H9 (cell line): ENCODE data around the gene KCNK10. TPM values are rescaled to one million over a fixed set of nuclear protein-coding genes. Genes with fewer than 3 reads are reported as not detected.

ENCODE experiments used
- DNase-seq: peaks from one replicate; pipeline ENCODE4 v3.0.0-alpha.2; 2017
- H2AFZ ChIP-seq: one replicate; pipeline ENCODE4 v1.6.1; 2013; ENCODE audit warnings: mild to moderate bottlenecking, low read length, control low read depth, moderate library complexity
- H2AK5ac ChIP-seq: 2 replicates; pipeline ENCODE4 v1.6.1; 2013; ENCODE audit warnings: low read length, control low read depth, mixed read lengths; ENCODE audit not compliant: insufficient read length
- H2BK120ac ChIP-seq: one replicate; pipeline ENCODE4 v1.6.1; 2013; ENCODE audit warnings: low read depth, mild to moderate bottlenecking, low read length, control low read depth, inconsistent platforms; ENCODE audit not compliant: poor library complexity, severe bottlenecking
- H2BK12ac ChIP-seq: 2 replicates; pipeline ENCODE4 v1.6.1; 2013; ENCODE audit warnings: low read length, control low read depth, mixed read lengths, low read depth; ENCODE audit not compliant: insufficient read length
- H2BK15ac ChIP-seq: 2 replicates; pipeline ENCODE4 v1.6.1; 2013; ENCODE audit warnings: low read depth, low read length, control low read depth
- H2BK20ac ChIP-seq: one replicate; pipeline ENCODE4 v1.6.1; 2013; ENCODE audit warnings: low read depth, mild to moderate bottlenecking, low read length, control low read depth, inconsistent platforms; ENCODE audit not compliant: poor library complexity, severe bottlenecking
- H2BK5ac ChIP-seq: 2 replicates; pipeline ENCODE4 v1.6.1; 2013; ENCODE audit warnings: low read length, control low read depth, mixed read lengths; ENCODE audit not compliant: insufficient read length
- H3K14ac ChIP-seq: 2 replicates; pipeline ENCODE4 v1.6.1; 2013; ENCODE audit warnings: low read length, control low read depth; ENCODE audit not compliant: insufficient read depth
- H3K18ac ChIP-seq: 2 replicates; pipeline ENCODE4 v1.6.1; 2013; ENCODE audit warnings: low read depth, mild to moderate bottlenecking, mixed read lengths, low read length, control low read depth; ENCODE audit not compliant: insufficient read length
- H3K23ac ChIP-seq: 2 replicates; pipeline ENCODE4 v1.6.1; 2013; ENCODE audit warnings: low read length, control low read depth, mixed read lengths, low read depth; ENCODE audit not compliant: insufficient read length
- H3K23me2 ChIP-seq: 2 replicates; pipeline ENCODE4 v1.6.1; 2013; ENCODE audit warnings: low read depth, mild to moderate bottlenecking, mixed read lengths, low read length, control low read depth; ENCODE audit not compliant: insufficient read length, poor library complexity, severe bottlenecking
- H3K27ac ChIP-seq: 2 replicates; pipeline ENCODE4 v1.5.1; 2013; ENCODE audit warnings: low read length, control low read depth, mixed read lengths, low read depth; ENCODE audit not compliant: insufficient read length
- H3K27me3 ChIP-seq: 2 replicates; pipeline ENCODE4 v1.6.1; 2013; ENCODE audit warnings: low read length, control low read depth, inconsistent platforms; ENCODE audit not compliant: insufficient read depth
- H3K4ac ChIP-seq: 2 replicates; pipeline ENCODE4 v1.6.1; 2013; ENCODE audit warnings: low read depth, mild to moderate bottlenecking, control low read depth, inconsistent platforms, low read length, moderate library complexity
- H3K4me1 ChIP-seq: 2 replicates; pipeline ENCODE4 v1.6.1; 2013; ENCODE audit warnings: low read length, control low read depth, inconsistent platforms; ENCODE audit not compliant: insufficient read depth
- H3K4me2 ChIP-seq: 2 replicates; pipeline ENCODE4 v1.6.1; 2013; ENCODE audit warnings: low read length, control low read depth, mixed read lengths; ENCODE audit not compliant: insufficient read length, insufficient read depth
- H3K56ac ChIP-seq: 2 replicates; pipeline ENCODE4 v1.6.1; 2013; ENCODE audit warnings: low read depth, mild to moderate bottlenecking, mixed read lengths, low read length, control low read depth; ENCODE audit not compliant: insufficient read length
- H3K79me1 ChIP-seq: 2 replicates; pipeline ENCODE4 v1.6.1; 2013; ENCODE audit warnings: low read depth, mild to moderate bottlenecking, moderate library complexity, low read length, control low read depth, inconsistent platforms; ENCODE audit not compliant: insufficient read depth, poor library complexity, severe bottlenecking
- H3K79me2 ChIP-seq: 2 replicates; pipeline ENCODE4 v1.6.1; 2013; ENCODE audit warnings: low read length, control low read depth, inconsistent platforms; ENCODE audit not compliant: insufficient read depth
- H3K9ac ChIP-seq: 2 replicates; pipeline ENCODE4 v1.6.1; 2013; ENCODE audit warnings: low read length, control low read depth, mixed read lengths; ENCODE audit not compliant: insufficient read length; ENCODE audit errors: extremely low read depth
- H3K9me3 ChIP-seq: one replicate; pipeline ENCODE4 v1.6.1; 2013; ENCODE audit warnings: low read depth, low read length, inconsistent platforms; ENCODE audit not compliant: control insufficient read depth
- H3T11ph ChIP-seq: one replicate; pipeline ENCODE4 v1.6.1; 2013; ENCODE audit warnings: mild to moderate bottlenecking, low read length, control low read depth, inconsistent platforms
- H4K20me1 ChIP-seq: one replicate; pipeline ENCODE4 v1.6.1; 2013; ENCODE audit not compliant: control insufficient read depth, insufficient read length, insufficient read depth
- H4K5ac ChIP-seq: 2 replicates; pipeline ENCODE4 v1.6.1; 2013; ENCODE audit warnings: low read depth, mild to moderate bottlenecking, mixed read lengths, low read length, control low read depth; ENCODE audit not compliant: insufficient read length
- H4K8ac ChIP-seq: replicated peaks from 2 replicates; pipeline ENCODE4 v1.6.1; 2013; ENCODE audit warnings: low read length, control low read depth, mixed read lengths, low read depth; ENCODE audit not compliant: insufficient read length
- H4K91ac ChIP-seq: 2 replicates; pipeline ENCODE4 v1.6.1; 2013; ENCODE audit warnings: low read depth, mild to moderate bottlenecking, moderate library complexity, mixed read lengths, low read length, control low read depth; ENCODE audit not compliant: insufficient read length
- H3K27ac Mint-ChIP-seq, 3 experiments: 2 replicates in 2 of 3; 3 replicates in 1 of 3; pipeline ENCODE4 v1.8.0; 2020 to 2021; ENCODE audit warnings: mixed read lengths in 3 of 3, mild to moderate bottlenecking in 1 of 3, moderate library complexity in 1 of 3
- H3K27me3 Mint-ChIP-seq: 2 replicates; pipeline ENCODE4 v1.8.0; 2021; ENCODE audit warnings: low read depth, mild to moderate bottlenecking, moderate library complexity, mixed read lengths
- H3K36me3 Mint-ChIP-seq, 3 experiments: 2 replicates in 2 of 3; 3 replicates in 1 of 3; pipeline ENCODE4 v1.8.0; 2020 to 2021; ENCODE audit warnings: low read depth in 3 of 3, mixed read lengths in 3 of 3; ENCODE audit not compliant: insufficient read depth in 1 of 3
- H3K4me1 Mint-ChIP-seq, 2 experiments: 2 replicates each; pipeline ENCODE4 v1.8.0; 2020; ENCODE audit warnings: mixed read lengths in 2 of 2
- H3K4me3 Mint-ChIP-seq, 2 experiments: 2 replicates in 1 of 2; 3 replicates in 1 of 2; pipeline ENCODE4 v1.8.0; 2020 to 2021; ENCODE audit warnings: mild to moderate bottlenecking in 2 of 2, mixed read lengths in 2 of 2, moderate library complexity in 1 of 2
- H3K9me3 Mint-ChIP-seq, 2 experiments: 2 replicates in 1 of 2; 3 replicates in 1 of 2; pipeline ENCODE4 v1.8.0; 2020; ENCODE audit warnings: mild to moderate bottlenecking in 2 of 2, mixed read lengths in 2 of 2, moderate library complexity in 1 of 2
- WGBS: extraction: QIAGEN DNeasy Blood & Tissue Kit; methylation state at CpG from one replicate; pipeline ENCODE4 v1.1.7; 2013; ENCODE audit warnings: missing lambda C conversion rate, low lambda C conversion rate, mixed read lengths; ENCODE audit not compliant: insufficient read length; ENCODE audit errors: extremely low coverage; 5-methylcytosine and 5-hydroxymethylcytosine counted together
- total RNA-seq: library from RNA; stranded (reverse); gene quantifications from 2 replicates; pipeline ENCODE4 v1.2.1, GENCODE V29; 2021
- TF ChIP-seq, protein P1 (sequence below): fragments of 200-600 bp; sonication (generic); conservative IDR thresholded peaks from 3 replicates; pipeline ENCODE4 v1.8.0; 2021; ENCODE audit warnings: antibody characterized with exemption, mild to moderate bottlenecking

The KCNK10 gene
- total RNA-seq, 1 experiment from 2014 or later = 0.33 TPM

DNA sequence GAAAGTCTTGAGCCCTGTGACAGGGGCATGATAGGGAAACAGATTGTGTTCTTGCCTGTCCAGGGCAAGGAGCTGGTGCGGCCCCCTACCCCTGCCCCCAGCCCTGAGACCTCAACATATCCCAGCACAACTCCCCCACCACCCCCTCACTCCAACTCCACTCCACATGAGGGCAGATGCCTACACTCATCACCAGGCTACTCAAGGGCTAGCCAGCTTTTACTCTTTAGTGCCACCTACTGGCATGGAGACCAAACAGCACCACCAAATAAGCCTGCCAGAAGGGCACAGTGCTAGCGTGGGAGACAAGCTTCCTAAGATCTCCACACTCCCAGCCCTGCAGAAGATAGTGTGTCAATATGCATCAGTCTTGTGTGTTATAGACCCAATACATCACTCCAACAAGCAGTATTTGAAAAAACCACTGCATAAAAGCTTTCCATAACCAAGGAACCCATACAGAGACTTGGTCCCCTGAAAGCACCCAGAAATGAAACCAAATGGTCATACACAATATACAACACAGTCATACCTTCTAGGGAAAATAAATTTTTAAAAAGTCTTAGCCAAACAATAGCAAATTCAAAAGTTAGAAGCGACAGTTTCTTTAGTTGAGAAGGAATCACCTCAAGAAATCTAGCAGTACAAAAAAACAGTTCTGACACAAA is 154.4 kb downstream of the KCNK10 start:
- no peak overlapping the region for H3K4me3 Mint-ChIP-seq
- no peak overlapping the region for H3K18ac ChIP-seq
- H3K4ac ChIP-seq = no peak overlapping the region
- no CpG with 5 or more reads among the region's 3 CpGs for WGBS
- H4K5ac ChIP-seq = no peak overlapping the region
- no peak overlapping the region for H4K8ac ChIP-seq
- H3K27ac ChIP-seq = no peak overlapping the region
- H3K27ac Mint-ChIP-seq = peak overlapping the region in 1 of 3 experiments; percentile 68; a peak in 2 of 7 replicates
- TF ChIP-seq, protein P1, sequence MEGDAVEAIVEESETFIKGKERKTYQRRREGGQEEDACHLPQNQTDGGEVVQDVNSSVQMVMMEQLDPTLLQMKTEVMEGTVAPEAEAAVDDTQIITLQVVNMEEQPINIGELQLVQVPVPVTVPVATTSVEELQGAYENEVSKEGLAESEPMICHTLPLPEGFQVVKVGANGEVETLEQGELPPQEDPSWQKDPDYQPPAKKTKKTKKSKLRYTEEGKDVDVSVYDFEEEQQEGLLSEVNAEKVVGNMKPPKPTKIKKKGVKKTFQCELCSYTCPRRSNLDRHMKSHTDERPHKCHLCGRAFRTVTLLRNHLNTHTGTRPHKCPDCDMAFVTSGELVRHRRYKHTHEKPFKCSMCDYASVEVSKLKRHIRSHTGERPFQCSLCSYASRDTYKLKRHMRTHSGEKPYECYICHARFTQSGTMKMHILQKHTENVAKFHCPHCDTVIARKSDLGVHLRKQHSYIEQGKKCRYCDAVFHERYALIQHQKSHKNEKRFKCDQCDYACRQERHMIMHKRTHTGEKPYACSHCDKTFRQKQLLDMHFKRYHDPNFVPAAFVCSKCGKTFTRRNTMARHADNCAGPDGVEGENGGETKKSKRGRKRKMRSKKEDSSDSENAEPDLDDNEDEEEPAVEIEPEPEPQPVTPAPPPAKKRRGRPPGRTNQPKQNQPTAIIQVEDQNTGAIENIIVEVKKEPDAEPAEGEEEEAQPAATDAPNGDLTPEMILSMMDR = peak; percentile 77
- H3K4me1 Mint-ChIP-seq = peaks cover 0 to 7% of the 10 kb centered on the region in 2 experiments; a peak in 3 of 4 replicates
- no peak overlapping the region for H3T11ph ChIP-seq
- no peaks in the 10 kb centered on the region for H3K27me3 ChIP-seq
- H2BK5ac ChIP-seq = no peak overlapping the region
- H2BK12ac ChIP-seq = no peak overlapping the region
- no peak overlapping the region for H2BK20ac ChIP-seq
- peak; percentile 67 for DNase-seq
- no peak overlapping the region for H3K9ac ChIP-seq
- no peak overlapping the region for H3K4me2 ChIP-seq
- no peaks in the 10 kb centered on the region; a peak in 1 of 7 replicates for H3K36me3 Mint-ChIP-seq
- no peaks in the 10 kb centered on the region for H3K79me1 ChIP-seq
- no peaks in the 10 kb centered on the region for H3K23me2 ChIP-seq
- H3K4me1 ChIP-seq = no peaks in the 10 kb centered on the region; the same call in 1 of the 2 replicates
- H3K79me2 ChIP-seq = no peaks in the 10 kb centered on the region
- no peak overlapping the region for H2AK5ac ChIP-seq
- 0 out of 5 replicates have a peak, but pooled peaks cover 0 to 2% of the 10 kb centered on the region in 2 experiments for H3K9me3 Mint-ChIP-seq
- H2BK15ac ChIP-seq = no peak overlapping the region
- H3K14ac ChIP-seq = no peak overlapping the region
- no peak overlapping the region for H2BK120ac ChIP-seq
- no peak overlapping the region for H4K91ac ChIP-seq
- no peak overlapping the region for H3K23ac ChIP-seq
- H3K56ac ChIP-seq = no peak overlapping the region
- H2AFZ ChIP-seq = no peak overlapping the region
- no peaks in the 10 kb centered on the region for H3K9me3 ChIP-seq
- no peaks in the 10 kb centered on the region for H4K20me1 ChIP-seq
- H3K27me3 Mint-ChIP-seq = peaks cover 7% of the 10 kb centered on the region
